ENCODE measurements around the gene DYNLT2.
A peak's percentile ranks its signal among the peaks of the same experiment; 100 is the strongest.
"Not testable (repeated sequence)": the region's sequence is repeated elsewhere in the genome, so short reads cannot be mapped to it uniquely, and the experiment has no call there.

DYNLT2 gene

DNA sequence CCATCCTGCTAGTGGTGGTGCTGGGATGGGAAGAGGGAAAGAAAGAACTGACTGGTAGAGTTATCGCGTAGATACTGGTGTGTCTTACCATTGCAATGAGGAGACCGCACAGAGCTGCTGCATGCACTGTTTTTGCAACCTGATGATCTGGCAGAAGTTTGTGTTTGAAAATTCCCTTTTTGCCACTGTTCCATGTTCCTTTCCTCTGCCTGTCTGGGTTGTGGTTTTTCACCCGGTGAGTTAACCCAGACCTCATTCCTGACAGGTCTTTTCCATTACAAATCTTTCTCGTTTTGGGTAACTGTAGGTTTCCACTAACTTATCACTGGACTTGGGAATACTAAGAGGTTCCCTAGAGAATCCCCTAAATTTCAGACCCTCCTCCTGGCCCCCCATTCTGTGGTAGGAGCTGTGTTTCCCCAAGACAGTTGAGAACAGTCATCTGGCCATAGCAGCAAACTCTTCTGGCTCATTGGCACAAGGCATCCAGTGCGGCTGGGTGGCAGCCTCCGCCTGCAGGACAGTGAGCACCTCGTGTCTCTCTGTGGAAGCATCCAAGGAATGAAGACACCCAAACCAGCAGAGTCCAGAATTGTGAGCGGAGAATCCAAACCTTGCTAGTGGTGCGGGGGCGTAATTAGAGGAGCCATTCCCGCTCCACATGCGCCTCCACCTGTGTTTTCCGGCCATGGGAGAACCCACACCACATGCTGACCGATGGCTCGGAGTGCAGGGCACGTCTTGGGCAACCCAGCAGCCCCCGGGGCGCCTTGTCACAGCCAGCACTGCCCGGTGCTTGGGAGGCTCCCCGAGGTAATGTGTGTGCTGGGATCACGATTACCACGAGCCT is 32.8 kb upstream of the DYNLT2 start:
- DNase-seq (ENCODE audit: low read depth): no peak

DNA sequence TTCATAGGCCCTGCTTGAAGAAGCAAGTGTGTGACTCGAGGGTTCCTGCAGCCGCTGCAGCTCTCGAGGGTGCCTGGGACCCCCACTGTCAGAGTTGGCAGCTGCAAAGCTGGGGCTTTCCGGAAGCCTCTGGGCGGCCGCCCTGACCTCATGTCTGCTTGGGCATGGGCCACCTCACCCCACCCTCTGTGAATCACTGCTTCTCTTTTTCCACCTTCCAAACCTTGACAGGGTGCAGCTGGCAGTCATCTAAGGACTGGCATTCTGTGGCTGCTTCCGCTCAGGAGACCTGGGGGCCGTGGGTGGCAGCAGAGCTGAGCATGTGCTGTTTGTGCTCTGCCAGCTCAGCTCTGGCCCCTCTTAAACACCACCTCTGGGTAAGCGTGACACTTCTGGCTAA is 32.0 kb upstream of the DYNLT2 start:
- DNase-seq (ENCODE audit: low read depth): no peak

DNA sequence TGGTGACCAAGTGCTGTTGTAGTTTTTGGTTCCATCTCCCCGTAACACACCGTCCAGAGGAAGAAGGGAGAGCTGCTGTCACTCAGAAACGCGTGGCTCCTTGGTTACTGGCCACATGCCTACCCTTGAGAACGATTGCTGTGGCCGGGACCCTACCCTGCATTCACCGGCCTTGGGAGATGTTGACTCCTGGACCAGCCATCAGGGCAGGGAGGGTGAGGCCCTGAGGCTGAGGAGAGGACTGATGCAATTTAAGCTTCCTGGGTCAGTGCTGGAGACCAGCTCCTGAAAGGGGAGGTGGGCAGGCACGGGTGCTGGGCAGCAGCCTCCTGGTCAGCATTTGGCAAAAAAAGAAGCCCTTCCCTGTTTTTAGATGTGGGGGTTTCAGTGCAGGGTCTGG is 31.6 kb upstream of the DYNLT2 start:
- DNase-seq (ENCODE audit: low read depth): no peak

DNA sequence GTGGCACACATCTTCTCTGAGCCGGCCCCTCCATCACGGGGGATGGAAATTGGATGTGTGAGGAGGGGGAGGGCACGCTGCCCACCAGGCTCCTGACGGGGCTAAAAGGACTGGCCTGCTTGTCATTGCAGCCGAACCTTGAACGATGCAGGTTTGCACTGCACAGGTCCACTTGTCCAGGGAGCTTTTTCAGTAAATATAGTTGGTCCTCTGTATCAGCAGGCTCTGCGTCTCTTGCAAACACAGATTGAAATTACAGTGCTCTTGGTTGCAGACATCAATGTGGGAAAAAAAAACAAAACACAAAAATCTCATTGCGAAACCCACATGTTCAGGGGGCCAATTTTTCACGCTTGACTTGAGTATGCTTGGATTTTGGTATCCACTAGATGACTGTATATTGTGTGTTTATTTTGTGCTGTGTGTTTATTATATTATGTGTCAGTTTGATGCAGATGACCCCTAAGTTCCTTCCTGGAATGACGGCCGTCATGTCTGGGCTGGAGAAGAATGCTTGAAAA is 29.3 kb upstream of the DYNLT2 start:
- DNase-seq (ENCODE audit: low read depth): no peak

GRCh38 chr6:169779896-169780295 is 28.5 kb upstream of the DYNLT2 start:
- DNase-seq (ENCODE audit: low read depth): no peak

- DNase-seq (ENCODE audit: low read depth): no peak
Measured at GRCh38 chr6:169779092-169779815, 27.9 kb upstream of the DYNLT2 start.

- DNase-seq (ENCODE audit: low read depth): no peak
Measured at GRCh38 chr6:169778646-169779045, 27.3 kb upstream of the DYNLT2 start.

- DNase-seq (ENCODE audit: low read depth): no peak
Measured at GRCh38 chr6:169777896-169778295, 26.5 kb upstream of the DYNLT2 start.

DNA sequence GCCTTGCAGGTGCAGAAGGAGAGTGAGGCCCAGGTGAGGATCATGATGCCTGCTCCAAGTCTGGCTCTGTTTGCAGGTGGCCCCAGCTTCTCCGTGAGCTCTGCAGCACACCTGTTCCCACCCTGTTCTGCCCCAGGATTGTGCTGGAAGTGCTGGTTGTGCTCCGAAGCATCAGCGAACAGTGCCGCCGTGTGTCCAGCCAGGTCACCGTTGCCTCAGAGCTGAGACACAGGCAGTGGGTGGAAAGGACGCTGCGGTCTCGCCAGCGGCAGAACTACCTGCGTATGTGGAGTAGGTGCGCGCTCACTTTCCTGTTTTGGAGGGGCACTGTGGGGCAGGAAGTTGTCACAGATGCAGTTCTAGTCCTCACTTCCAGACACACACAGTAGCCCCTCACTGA is 25.0 kb upstream of the DYNLT2 start:
- no peak for DNase-seq (ENCODE audit: low read depth)

DNA sequence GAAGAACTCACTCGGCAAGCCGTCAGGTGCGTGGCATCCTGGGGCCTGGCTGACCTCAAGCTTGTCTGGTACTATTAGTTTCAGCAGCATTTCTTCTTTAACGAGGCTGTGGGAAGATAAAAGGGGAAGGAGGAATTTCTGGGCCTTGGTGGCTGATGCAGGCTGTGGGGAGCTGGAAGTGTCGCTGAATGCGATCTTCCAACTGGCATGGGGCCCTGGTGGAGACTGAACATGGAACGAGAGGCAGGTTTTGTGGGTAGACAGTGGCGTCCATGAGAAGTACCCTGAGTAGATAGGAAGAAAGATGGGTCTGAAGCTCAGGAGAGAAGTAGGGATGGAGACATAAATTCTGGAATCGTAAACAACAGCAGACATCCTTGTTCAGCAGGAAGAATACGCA is 23.9 kb upstream of the DYNLT2 start:
- DNase-seq (ENCODE audit: low read depth): no peak

- DNase-seq (ENCODE audit: low read depth): no peak
Measured at GRCh38 chr6:169774347-169774746, 23.0 kb upstream of the DYNLT2 start.

- DNase-seq (ENCODE audit: low read depth): no peak
Measured at GRCh38 chr6:169766921-169767736, 15.8 kb upstream of the DYNLT2 start.

GRCh38 chr6:169766232-169766631 is 14.9 kb upstream of the DYNLT2 start:
- no peak for DNase-seq (ENCODE audit: low read depth)

- DNase-seq (ENCODE audit: low read depth): not testable (repeated sequence)
Measured at GRCh38 chr6:169765789-169766188, 14.4 kb upstream of the DYNLT2 start.

DNA sequence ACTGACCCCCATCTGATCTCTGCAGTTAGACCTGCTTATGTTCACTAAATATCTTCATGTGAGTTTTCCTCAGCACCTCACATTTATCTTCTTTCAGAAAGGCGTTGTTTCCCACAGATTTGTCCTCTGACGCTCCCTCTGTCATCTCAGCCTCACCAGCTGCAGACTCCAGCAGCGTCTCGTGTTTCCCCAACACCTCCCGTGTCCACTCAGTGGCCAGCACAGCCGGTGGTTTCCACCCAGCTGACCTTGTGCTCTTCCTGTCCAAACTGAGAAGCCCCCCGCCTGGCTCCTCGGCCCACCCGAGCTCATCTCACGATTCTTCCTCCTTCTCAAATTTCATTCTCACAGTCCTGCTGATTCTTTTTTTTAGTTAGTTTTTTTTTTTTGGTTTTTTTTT is 12.5 kb upstream of the DYNLT2 start:
- no peak for DNase-seq (ENCODE audit: low read depth)

DNA sequence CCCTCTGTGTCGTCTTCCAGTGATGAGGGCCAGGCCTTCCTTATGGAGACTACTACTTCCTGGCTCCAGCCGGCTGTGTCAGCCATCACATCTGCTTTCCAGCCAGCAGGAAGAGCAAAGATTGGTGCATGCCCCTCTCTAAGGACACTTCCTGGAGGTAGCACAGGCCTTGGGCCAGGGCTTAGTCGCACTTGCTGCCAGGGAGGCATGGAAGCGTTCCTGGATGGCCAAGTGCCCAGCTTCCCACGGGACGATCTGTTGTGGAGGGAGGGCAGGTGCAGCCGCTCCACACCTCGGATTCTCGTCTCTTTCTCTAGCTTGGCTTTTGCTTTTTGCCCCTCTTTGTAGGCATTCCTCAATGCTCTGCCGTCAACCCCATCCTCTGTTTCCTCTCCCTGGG is 11.9 kb upstream of the DYNLT2 start:
- DNase-seq (ENCODE audit: low read depth): no peak

DNA sequence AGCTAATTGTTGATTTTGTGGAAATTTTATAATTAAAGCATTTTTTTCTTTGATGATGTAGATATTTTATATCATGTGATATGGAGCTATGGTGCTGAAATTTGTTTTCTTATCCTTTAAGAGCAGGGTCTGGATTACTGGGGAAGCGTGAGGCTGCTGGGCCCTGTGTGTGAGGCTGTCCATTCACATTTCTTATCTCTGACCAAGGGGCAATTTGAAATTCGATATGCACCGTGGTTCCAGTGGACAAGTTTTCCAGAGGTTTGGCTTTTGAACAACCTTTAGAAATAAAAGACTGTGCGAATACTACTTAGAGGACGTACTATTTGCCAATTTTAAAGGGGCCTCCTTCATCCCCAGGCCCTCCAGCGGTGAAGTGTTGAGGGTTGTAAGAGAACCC is 3.8 kb upstream of the DYNLT2 start:
- DNase-seq (ENCODE audit: low read depth): no peak

DNA sequence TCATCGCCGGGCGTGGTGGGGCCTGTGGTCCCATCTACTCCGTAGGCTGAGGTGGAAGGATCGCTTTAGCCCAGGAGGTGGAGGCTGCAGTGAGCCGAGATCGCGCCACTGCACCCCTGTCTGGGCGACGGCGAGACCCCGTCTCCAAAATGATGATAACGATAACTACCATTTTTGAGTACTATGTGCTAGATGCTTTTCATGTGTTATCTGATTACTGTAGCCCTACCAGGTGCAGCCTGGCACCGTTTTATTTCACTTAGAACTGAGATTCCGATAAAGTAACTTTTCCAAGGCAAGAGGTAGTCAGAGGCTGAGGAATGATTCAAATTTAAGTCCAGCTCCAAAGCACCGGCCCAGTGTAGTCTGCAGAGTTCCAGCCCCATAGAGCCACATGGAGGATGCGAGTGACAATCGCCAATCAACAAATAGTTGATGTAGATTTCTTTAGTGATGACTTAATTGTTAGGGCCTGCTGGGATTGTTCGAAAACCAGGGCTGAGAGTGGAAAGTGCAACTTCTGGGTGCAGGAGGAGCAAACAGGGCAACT is 777 bp upstream of the DYNLT2 start:
- peak; percentile 3 for DNase-seq (ENCODE audit: low read depth)

DNA sequence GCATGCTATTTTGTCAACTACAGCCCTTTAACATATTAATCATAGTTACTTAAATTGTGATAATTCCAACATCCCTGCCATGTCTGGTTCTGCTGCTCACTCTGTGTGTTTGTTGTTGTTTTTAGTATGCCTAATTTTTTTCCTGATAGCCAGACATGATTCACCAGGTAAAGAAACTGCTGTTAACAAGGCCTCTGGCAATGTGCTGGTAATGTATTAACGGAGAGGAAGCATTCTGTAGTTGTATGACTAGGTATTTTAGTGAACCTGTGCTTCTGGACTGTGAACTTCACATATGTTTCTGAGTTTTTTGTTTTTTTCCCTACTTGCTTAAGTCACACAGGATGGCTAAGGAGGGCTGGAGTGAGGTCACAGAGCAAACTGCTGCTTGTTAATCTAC is 4.8 kb downstream of the DYNLT2 start:
- DNase-seq (ENCODE audit: low read depth): no peak

DNA sequence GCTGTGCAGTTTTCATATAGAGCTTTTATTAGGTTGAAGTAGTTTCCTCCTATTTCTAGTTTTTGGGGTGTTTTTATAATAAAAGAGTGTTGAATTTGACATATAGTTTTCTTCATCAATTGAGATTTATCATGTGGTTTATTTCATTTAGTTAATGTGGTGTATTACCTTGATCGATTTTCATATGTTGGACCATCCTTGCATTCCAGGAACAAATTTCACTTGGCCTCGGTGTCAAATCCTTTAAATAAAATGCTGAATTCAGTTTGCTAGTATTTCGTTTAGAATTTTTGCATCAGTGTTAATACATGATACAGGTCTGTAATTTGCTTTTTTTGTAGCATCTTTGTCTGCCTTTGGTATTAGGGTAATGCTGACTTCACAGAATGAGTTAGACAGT is 6.0 kb downstream of the DYNLT2 start:
- no peak for DNase-seq (ENCODE audit: low read depth)

GRCh38 chr6:169741344-169741743 is 10.0 kb downstream of the DYNLT2 start:
- DNase-seq (ENCODE audit: low read depth): no peak

GRCh38 chr6:169738976-169739529 is 12.3 kb downstream of the DYNLT2 start:
- no peak for DNase-seq (ENCODE audit: low read depth)

Data from GM04503 (cell line).